Activated CD4-positive, alpha-beta T cell treated with anti-CD3 and anti-CD28 coated beads for 36 hours (primary cell): ENCODE results near the gene ACSS2. TPM values are rescaled to one million over a fixed set of nuclear protein-coding genes. Genes with fewer than 3 reads are reported as not detected.

Experiments
- ATAC-seq: fragments of 200-7000 bp; cut with Tn5 transposase; one replicate; pipeline ENCODE4 v1.10.0; 2021; ENCODE audit warnings: mild to moderate bottlenecking, moderate library complexity
- CTCF ChIA-PET: fragments of 350-600 bp; sonication (Branson Sonifier 250); formaldehyde crosslinking; loops from one replicate; lab custom pipeline; 2021; ENCODE audit warnings: antibody characterized with exemption; lab: Charles Lee
- POLR2A ChIA-PET: fragments of 350-600 bp; sonication (Branson Sonifier 250); formaldehyde crosslinking; loops from one replicate; lab custom pipeline; 2021; ENCODE audit warnings: antibody characterized with exemption, inconsistent platforms; lab: Charles Lee
- DNase-seq: peaks from one replicate; pipeline ENCODE4 v3.0.0-alpha.2; 2020
- H3K27ac Mint-ChIP-seq: one replicate; pipeline ENCODE4 v1.8.0; 2021; ENCODE audit warnings: mixed read lengths
- H3K27me3 Mint-ChIP-seq: one replicate; pipeline ENCODE4 v1.8.0; 2021; ENCODE audit warnings: mixed read lengths
- H3K36me3 Mint-ChIP-seq: one replicate; pipeline ENCODE4 v1.8.0; 2021; ENCODE audit warnings: low read depth, mixed read lengths
- H3K4me1 Mint-ChIP-seq: one replicate; pipeline ENCODE4 v1.8.0; 2021; ENCODE audit warnings: mixed read lengths
- H3K4me3 Mint-ChIP-seq: one replicate; pipeline ENCODE4 v1.8.0; 2021; ENCODE audit warnings: mild to moderate bottlenecking, moderate library complexity, mixed read lengths
- H3K9me3 Mint-ChIP-seq: one replicate; pipeline ENCODE4 v1.8.0; 2021; ENCODE audit warnings: low read depth, mixed read lengths
- intact Hi-C, 2 experiments: fragments of 100-400 bp; cut with DNase I in 1 of 2; cut with micrococcal nuclease in 1 of 2; formaldehyde crosslinking; loops; one replicate each; pipeline versions ENCODE4 v1.14.2 to v1.15.1; 2022 to 2024; cut with DNase I, micrococcal nuclease
- total RNA-seq, 2 experiments: library from RNA; stranded (reverse); gene quantifications; one replicate each; pipeline ENCODE4 v1.2.3, GENCODE V29; 2021

Gene ACSS2
- total RNA-seq, 2 experiments from 2014 or later, result 29.9 to 35.1 TPM

- H3K27me3 Mint-ChIP-seq, result no peaks in the 10 kb centered on the region
- CTCF ChIA-PET, result interaction anchor here (0.6 kb wide), 1 partner anchor 52 kb away, joined by 3 read pairs; no protein-coding TSS in a partner anchor
- H3K27ac Mint-ChIP-seq, result no peak overlapping the region
- H3K4me1 Mint-ChIP-seq, result peaks cover 7% of the 10 kb centered on the region
- DNase-seq, result no peak
- intact Hi-C loops, result no loop called here
- ATAC-seq, result peak; percentile 60
- POLR2A ChIA-PET, result no interaction called here
- H3K4me3 Mint-ChIP-seq, result no peak overlapping the region
- no peaks in the 10 kb centered on the region for H3K9me3 Mint-ChIP-seq
- peaks cover 32% of the 10 kb centered on the region for H3K36me3 Mint-ChIP-seq
Measured at GRCh38 chr20:34948030-34948429, 71.6 kb downstream of the ACSS2 start.

GRCh38 chr20:34949120-34949519 is 72.7 kb downstream of the ACSS2 start:
- H3K9me3 Mint-ChIP-seq, result no peaks in the 10 kb centered on the region
- DNase-seq, result no peak
- intact Hi-C loops, result no loop called here
- POLR2A ChIA-PET, result no interaction called here
- CTCF ChIA-PET, result no interaction called here
- H3K27ac Mint-ChIP-seq, result no peak overlapping the region
- H3K27me3 Mint-ChIP-seq, result no peaks in the 10 kb centered on the region
- H3K4me3 Mint-ChIP-seq, result no peak overlapping the region
- peaks cover 25% of the 10 kb centered on the region for H3K36me3 Mint-ChIP-seq
- H3K4me1 Mint-ChIP-seq, result peaks cover 6% of the 10 kb centered on the region
- ATAC-seq, result no peak

- no peaks in the 10 kb centered on the region for H3K27me3 Mint-ChIP-seq
- intact Hi-C loops, result no loop called here
- DNase-seq, result no peak
- H3K4me1 Mint-ChIP-seq, result peaks cover 16% of the 10 kb centered on the region
- no peak overlapping the region for H3K4me3 Mint-ChIP-seq
- peaks cover 21% of the 10 kb centered on the region for H3K36me3 Mint-ChIP-seq
- H3K9me3 Mint-ChIP-seq, result no peaks in the 10 kb centered on the region
- ATAC-seq, result no peak
- H3K27ac Mint-ChIP-seq, result no peak overlapping the region
- ChIA-PET POLR2A (no interaction called here), CTCF (no interaction called here)
Measured at GRCh38 chr20:34951252-34951651, 74.8 kb downstream of the ACSS2 start.

- Mint-ChIP-seq H3K27ac (no peak overlapping the region), H3K4me3 (no peak overlapping the region), H3K9me3 (no peaks in the 10 kb centered on the region), H3K27me3 (no peaks in the 10 kb centered on the region), H3K4me1 (peaks cover 16% of the 10 kb centered on the region), H3K36me3 (peaks cover 20% of the 10 kb centered on the region)
- DNase-seq, result no peak
- ChIA-PET CTCF (interaction anchor here (1.3 kb wide), 1 partner anchor 144 kb away, joined by 4 read pairs; no protein-coding TSS in a partner anchor), POLR2A (no interaction called here)
- intact Hi-C loops, result no loop called here
- no peak for ATAC-seq
Measured at GRCh38 chr20:34951652-34952051, 75.2 kb downstream of the ACSS2 start.

- DNase-seq, result no peak
- CTCF ChIA-PET, result interaction anchor here (0.8 to 1.3 kb wide), 2 partner anchors 80 to 143 kb away, joined by 3 to 4 read pairs; partner anchors contain the start of gene GGT7
- intact Hi-C loops, result no loop called here
Measured at GRCh38 chr20:34952671-34953070, 76.3 kb downstream of the ACSS2 start.

GRCh38 chr20:34953960-34954359 is 77.5 kb downstream of the ACSS2 start:
- Mint-ChIP-seq H3K9me3 (no peaks in the 10 kb centered on the region), H3K4me3 (peak overlapping the region; percentile 18), H3K27ac (no peak overlapping the region), H3K27me3 (no peaks in the 10 kb centered on the region), H3K36me3 (peaks cover 20% of the 10 kb centered on the region), H3K4me1 (peaks cover 16% of the 10 kb centered on the region)
- ChIA-PET CTCF (interaction anchor here (0.6 kb wide), 1 partner anchor 536 kb away, joined by 3 read pairs; no protein-coding TSS in a partner anchor), POLR2A (no interaction called here)
- intact Hi-C loops, result loop anchor here in 1 of 2 experiments (2.0 kb wide), 1 partner anchor 193 kb away; the partner anchor contains the start of gene EDEM2
- ATAC-seq, result no peak
- no peak for DNase-seq

More at GRCh38 chr20:34952671-34953070, 76.3 kb downstream of the ACSS2 start:
- H3K36me3 Mint-ChIP-seq, result peaks cover 20% of the 10 kb centered on the region
- H3K27me3 Mint-ChIP-seq, result no peaks in the 10 kb centered on the region
- peaks cover 16% of the 10 kb centered on the region for H3K4me1 Mint-ChIP-seq
- no peaks in the 10 kb centered on the region for H3K9me3 Mint-ChIP-seq
- H3K27ac Mint-ChIP-seq, result no peak overlapping the region
- POLR2A ChIA-PET, result no interaction called here
- ATAC-seq, result no peak
- no peak overlapping the region for H3K4me3 Mint-ChIP-seq

GRCh38 chr20:34954904-34955230 is 78.5 kb downstream of the ACSS2 start:
- intact Hi-C loops, result loop anchor here (1.0 to 5.0 kb wide), 14 partner anchors 64 to 963 kb away; partner anchors contain the start of genes ACSS2 (in 2 of the 2), EDEM2 (in 2 of the 2), AHCY (in 1 of the 2) and DYNLRB1 (in 1 of the 2)
- Mint-ChIP-seq H3K9me3 (no peaks in the 10 kb centered on the region), H3K36me3 (peaks cover 14% of the 10 kb centered on the region), H3K4me1 (peaks cover 16% of the 10 kb centered on the region), H3K27me3 (no peaks in the 10 kb centered on the region), H3K27ac (peak overlapping the region; percentile 94), H3K4me3 (peak overlapping the region; percentile 98)
- peak; percentile 11 for ATAC-seq
- ChIA-PET POLR2A (interaction anchor here (1.5 kb wide), 1 partner anchor 82 kb away, joined by 3 read pairs; the partner anchor contains the start of gene GGT7), CTCF (interaction anchor here (0.8 to 5.8 kb wide), 3 partner anchors 80 to 135 kb away, joined by 3 to 78 read pairs (median 6); partner anchors contain the start of genes ACSS2 and GGT7)
- peak; percentile 22 for DNase-seq

- Mint-ChIP-seq H3K36me3 (peaks cover 10% of the 10 kb centered on the region), H3K9me3 (no peaks in the 10 kb centered on the region), H3K27me3 (no peaks in the 10 kb centered on the region), H3K27ac (peak within 1 kb of the TSS; percentile 94), H3K4me3 (peak within 1 kb of the TSS; percentile 98), H3K4me1 (peaks cover 16% of the 10 kb centered on the region)
- POLR2A ChIA-PET, result interaction anchor here (0.6 to 1.5 kb wide), 6 partner anchors 79 to 103 kb away, joined by 3 to 4 read pairs (median 3); partner anchors contain the start of genes ACSS2 and GGT7
- peak; percentile 99 for DNase-seq
- intact Hi-C loops, result loop anchor here (1.0 to 5.0 kb wide), 15 partner anchors 64 to 963 kb away; partner anchors contain the start of genes ACSS2 (in 2 of the 2), EDEM2 (in 2 of the 2), AHCY (in 1 of the 2) and DYNLRB1 (in 1 of the 2)
- CTCF ChIA-PET, result interaction anchor here (0.6 to 5.8 kb wide), 6 partner anchors 58 to 136 kb away, joined by 3 to 78 read pairs (median 4); partner anchors contain the start of genes ACSS2 and GGT7
- ATAC-seq, result peak; percentile 95
Measured at GRCh38 chr20:34955231-34956040, 79.0 kb downstream of the ACSS2 start, which contains the start of the genes GSS and MYH7B. TSS of gene GSS (minus strand) at chr20:34955806. CDS start at chr20:34951852, 3,954 bp downstream. TSS of gene MYH7B (plus strand) at chr20:34955868. CDS start at chr20:34978006, 22,138 bp downstream.

GRCh38 chr20:34956041-34956458 is 79.6 kb downstream of the ACSS2 start:
- ATAC-seq (no peak), DNase-seq (no peak)
- intact Hi-C loops, result loop anchor here (2.0 to 5.0 kb wide), 3 partner anchors 137 to 964 kb away; partner anchors contain the start of genes RALY (in 1 of the 2) and TRPC4AP (in 1 of the 2)
- Mint-ChIP-seq H3K4me3 (peak overlapping the region; percentile 98), H3K4me1 (peaks cover 20% of the 10 kb centered on the region), H3K36me3 (peaks cover 10% of the 10 kb centered on the region), H3K27ac (peak overlapping the region; percentile 94), H3K27me3 (no peaks in the 10 kb centered on the region), H3K9me3 (no peaks in the 10 kb centered on the region)
- CTCF ChIA-PET, result interaction anchor here (0.6 to 5.8 kb wide), 4 partner anchors 59 to 137 kb away, joined by 3 to 78 read pairs (median 4); partner anchors contain the start of genes ACSS2 and GGT7
- POLR2A ChIA-PET, result interaction anchor here (0.6 to 1.5 kb wide), 6 partner anchors 79 to 104 kb away, joined by 3 to 4 read pairs (median 3); partner anchors contain the start of genes ACSS2 and GGT7

- Mint-ChIP-seq H3K4me3 (no peak overlapping the region), H3K27ac (peak overlapping the region; percentile 94), H3K36me3 (peaks cover 10% of the 10 kb centered on the region), H3K27me3 (no peaks in the 10 kb centered on the region), H3K4me1 (peaks cover 20% of the 10 kb centered on the region), H3K9me3 (no peaks in the 10 kb centered on the region)
- ATAC-seq, result no peak
- no peak for DNase-seq
- POLR2A ChIA-PET, result no interaction called here
- CTCF ChIA-PET, result interaction anchor here (0.6 to 5.8 kb wide), 3 partner anchors 82 to 155 kb away, joined by 3 to 78 read pairs (median 4); partner anchors contain the start of genes ACSS2 and GGT7
- intact Hi-C loops, result loop anchor here (2.0 to 5.0 kb wide), 3 partner anchors 136 to 965 kb away; partner anchors contain the start of genes RALY (in 1 of the 2) and TRPC4AP (in 1 of the 2)
Measured at GRCh38 chr20:34956751-34957472, 80.5 kb downstream of the ACSS2 start.
